Psoas muscle (tissue), 8 donors: ENCODE measurements around the gene RAB31. TPM values are rescaled to one million over a fixed set of nuclear protein-coding genes. Genes with fewer than 3 reads are reported as not detected.

Experiments
- ATAC-seq, 4 donors: fragments of 200-7000 bp; cut with Tn5 transposase; one replicate each; pipeline ENCODE4 v1.9.1; 2020; ENCODE audit warnings: moderate library complexity in 3 of 4, mild to moderate bottlenecking in 2 of 4
- DNase-seq, 2 donors: peaks; one replicate each; pipeline ENCODE4 v3.0.0-alpha.2; 2020
- H3K27ac ChIP-seq: fragments of 200-600 bp; one replicate; pipeline ENCODE4 v1.8.0; 2022
- H3K27me3 ChIP-seq, 3 donors: fragments of 200-600 bp in 1 of 3; one replicate each; pipeline versions ENCODE4 v1.6.1 to v1.8.0; 2013 to 2022; ENCODE audit warnings: low read length in 2 of 3, mild to moderate bottlenecking in 2 of 3, moderate library complexity in 1 of 3; ENCODE audit not compliant: insufficient read depth in 3 of 3
- H3K36me3 ChIP-seq, 2 donors: fragments of 200-600 bp in 1 of 2; one replicate each; pipeline versions ENCODE4 v1.6.1 to v1.8.0; 2013 to 2022; ENCODE audit warnings: low read depth in 1 of 2, mild to moderate bottlenecking in 1 of 2, moderate library complexity in 1 of 2; ENCODE audit not compliant: insufficient read depth in 1 of 2
- H3K4me1 ChIP-seq: fragments of 200-600 bp; one replicate; pipeline ENCODE4 v1.8.0; 2022
- H3K4me3 ChIP-seq: fragments of 200-600 bp; one replicate; pipeline ENCODE4 v1.8.0; 2022; ENCODE audit warnings: mild to moderate bottlenecking
- H3K9me3 ChIP-seq: fragments of 200-600 bp; one replicate; pipeline ENCODE4 v1.8.0; 2022
- CTCF ChIP-seq: fragments of 200-600 bp; IDR thresholded peaks from one replicate; pipeline ENCODE4 v1.8.0; 2022; ENCODE audit warnings: antibody characterized with exemption
- WGBS, 3 donors: extraction: QIAGEN DNeasy Blood & Tissue Kit; methylation state at CpG; one replicate each; pipeline versions ENCODE4 v1.1.6 to v1.1.7; 2013; 5-methylcytosine and 5-hydroxymethylcytosine counted together
- intact Hi-C, 2 donors: fragments of 100-400 bp; cut with DNase I; formaldehyde crosslinking; loops; one replicate each; pipeline versions ENCODE4 v1.11.0 to v1.14.2; 2022
- polyA plus RNA-seq, 3 donors: library from polyadenylated mRNA; stranded (reverse); fragments of 200-250 nt; gene quantifications; one replicate each; pipeline ENCODE4 v1.2.3, GENCODE V29; 2013
- total RNA-seq, 4 donors: library from RNA; stranded (reverse); fragmentation: NEBNext Ultra II Directional in 2 of 4; extraction: Animal tissue kit (Norgen Biotek cat#: 25700) in 2 of 4; gene quantifications; one replicate each; pipeline versions ENCODE4 v1.2.1 to v1.2.4, GENCODE V29; 2021 to 2023
- donor health status: healthy with polysubstance abuse.
- donor health status: DM: no; HTN: no; CAD: no; lungs with moderate emphysema.
- donor health status: Bipolar disorder and iron deficiency.
- donor health status: healthy.
- donor health status: DM: yes; HTN: yes; CAD: no.
- donor health status: DM: no; HTN: no; CAD: no.
- donor health status: DM: no; HTN: no; CAD: no.
- donor health status: DM: yes; HTN: yes; CAD: no.

RAB31 gene
- total and polyA plus RNA-seq, 7 donors = 2.2 to 8.9 (median 5.3) TPM

GRCh38 chr18:9705183-9705829, 2.8 kb upstream of the RAB31 start:
- ATAC-seq (no peak), DNase-seq (no peak)
- Histone ChIP-seq H3K27ac (no peak overlapping the region), H3K4me1 (no peaks in the 10 kb centered on the region), H3K4me3 (no peak overlapping the region), H3K36me3 (no peaks in the 10 kb centered on the region), H3K9me3 (no peaks in the 10 kb centered on the region), H3K27me3 (peaks cover 0 to 18% (median 0%) of the 10 kb centered on the region in 3 donors)
- no peak for TF ChIP-seq CTCF
- WGBS, 3 donors = 70 to 79% (median 72%) methylated on average over 6 of the region's 6 CpGs
- intact Hi-C loops = no loop called here

- no peak for DNase-seq
- Histone ChIP-seq H3K9me3 (no peaks in the 10 kb centered on the region), H3K27ac (no peak overlapping the region), H3K36me3 (no peaks in the 10 kb centered on the region), H3K4me1 (no peaks in the 10 kb centered on the region), H3K27me3 (peaks cover 0 to 26% (median 0%) of the 10 kb centered on the region in 3 donors), H3K4me3 (no peak overlapping the region)
- WGBS, 3 donors = 77 to 85% (median 81%) methylated on average over 12 of the region's 12 CpGs
- TF ChIP-seq CTCF = no peak
- ATAC-seq = no peak
- intact Hi-C loops = no loop called here
Measured at GRCh38 chr18:9706081-9706935, 1.8 kb upstream of the RAB31 start.

GRCh38 chr18:9707381-9708056, 582 bp upstream of the RAB31 start:
- no peak for TF ChIP-seq CTCF
- intact Hi-C loops = no loop called here
- H3K4me1 ChIP-seq = no peaks in the 10 kb centered on the region

GRCh38 chr18:9708434-9709303, 568 bp downstream of the RAB31 start:
- WGBS, 3 donors = 1 to 3% (median 1%) methylated on average over 72 to 84 of the region's 84 CpGs
- intact Hi-C loops = no loop called here
- no peak for DNase-seq
- Histone ChIP-seq H3K9me3 (no peaks in the 10 kb centered on the region), H3K27ac (peak overlapping the region; percentile 41), H3K4me1 (no peaks in the 10 kb centered on the region), H3K36me3 (no peaks in the 10 kb centered on the region), H3K4me3 (peak overlapping the region; percentile 75), H3K27me3 (peaks cover 0 to 48% (median 0%) of the 10 kb centered on the region in 3 donors)
- no peak for TF ChIP-seq CTCF
- peak in 1 of 4 donors; percentile 26 for ATAC-seq

More at GRCh38 chr18:9707381-9708056, 582 bp upstream of the RAB31 start:
- no peaks in the 10 kb centered on the region for H3K9me3 ChIP-seq
- H3K36me3 ChIP-seq = no peaks in the 10 kb centered on the region
- no peak for DNase-seq
- H3K4me3 ChIP-seq = peak overlapping the region; percentile 75
- peaks cover 0 to 37% (median 0%) of the 10 kb centered on the region in 3 donors for H3K27me3 ChIP-seq
- peak in 1 of 4 donors; percentile 16 for ATAC-seq
- 21 to 32% (median 23%) methylated on average over 29 to 31 of the region's 31 CpGs for WGBS, 3 donors
- H3K27ac ChIP-seq = peak overlapping the region; percentile 69
